Measurements from ENCODE around the gene BAIAP2. TPM values are rescaled to one million over a fixed set of nuclear protein-coding genes. Genes with fewer than 3 reads are reported as not detected.
A peak's percentile ranks its signal among the peaks of the same experiment; 100 is the strongest.

The BAIAP2 gene
- total RNA-seq, 1 experiment from 2014 or later: 57.7 TPM

- H3K4me3 ChIP-seq (ENCODE audit: low read depth, low read length): peak overlapping the region; percentile 74
- BruUV-seq (replicated peaks): no TSS peak
- CTCF ChIA-PET: interaction anchor here (0.8 kb wide), 1 partner anchor 10 kb away, joined by 3 read pairs; no protein-coding TSS in a partner anchor
- POLR2A ChIA-PET: interaction anchor here (2.2 kb wide), 1 partner anchor 10 kb away, joined by 8 read pairs; no protein-coding TSS in a partner anchor
- Mint-ChIP-seq H3K27ac (ENCODE audit: unreplicated experiment) (no peak overlapping the region), H3K36me3 (ENCODE audit: insufficient read depth, unreplicated experiment) (peaks cover 47% of the 10 kb centered on the region), H3K27me3 (ENCODE audit: insufficient read depth, unreplicated experiment) (no peaks in the 10 kb centered on the region), H3K4me3 (ENCODE audit: unreplicated experiment) (peak overlapping the region; percentile 79), H3K9me3 (ENCODE audit: unreplicated experiment) (no peaks in the 10 kb centered on the region), H3K4me1 (ENCODE audit: low read depth, unreplicated experiment) (peaks cover 40% of the 10 kb centered on the region)
- DNase-seq: no peak
- peaks cover 30% of the 10 kb centered on the region for H3K4me1 ChIP-seq
- TF ChIP-seq CTCF (IDR thresholded peaks at IDR 0.05; ENCODE audit: insufficient read depth in 1 of 2, low read depth in 1 of 2, low read length in 1 of 2, severe bottlenecking in 1 of 2, unreplicated experiment in 1 of 2): no peak
- H3K27me3 ChIP-seq (replicated peaks; ENCODE audit: control insufficient read depth, insufficient read depth, low read length): no peaks in the 10 kb centered on the region
- H3K9me3 ChIP-seq: no peaks in the 10 kb centered on the region
- intact Hi-C loops (cut with micrococcal nuclease; ENCODE audit: unreplicated experiment): no loop called here
- H3K36me3 ChIP-seq (ENCODE audit: control insufficient read depth, insufficient read depth, low read length): no peaks in the 10 kb centered on the region
Measured at GRCh38 chr17:81033535-81034167, 1.3 kb upstream of the BAIAP2 start.

- Mint-ChIP-seq H3K27me3 (ENCODE audit: insufficient read depth, unreplicated experiment) (no peaks in the 10 kb centered on the region), H3K27ac (ENCODE audit: unreplicated experiment) (no peak overlapping the region), H3K9me3 (ENCODE audit: unreplicated experiment) (no peaks in the 10 kb centered on the region), H3K4me3 (ENCODE audit: unreplicated experiment) (peak overlapping the region; percentile 79), H3K36me3 (ENCODE audit: insufficient read depth, unreplicated experiment) (peaks cover 47% of the 10 kb centered on the region), H3K4me1 (ENCODE audit: low read depth, unreplicated experiment) (peaks cover 43% of the 10 kb centered on the region)
- Histone ChIP-seq H3K4me3 (ENCODE audit: low read depth, low read length) (peak overlapping the region; percentile 74), H3K27me3 (replicated peaks; ENCODE audit: control insufficient read depth, insufficient read depth, low read length) (no peaks in the 10 kb centered on the region), H3K4me1 (peaks cover 36% of the 10 kb centered on the region), H3K9me3 (no peaks in the 10 kb centered on the region), H3K36me3 (ENCODE audit: control insufficient read depth, insufficient read depth, low read length) (no peaks in the 10 kb centered on the region)
- intact Hi-C loops (cut with micrococcal nuclease; ENCODE audit: unreplicated experiment): no loop called here
- no peak for DNase-seq
- BruUV-seq (replicated peaks): no TSS peak
- TF ChIP-seq CTCF (IDR thresholded peaks at IDR 0.05; ENCODE audit: insufficient read depth in 1 of 2, low read depth in 1 of 2, low read length in 1 of 2, severe bottlenecking in 1 of 2, unreplicated experiment in 1 of 2): no peak
- POLR2A ChIA-PET: interaction anchor here (2.2 kb wide), 1 partner anchor 9 kb away, joined by 8 read pairs; no protein-coding TSS in a partner anchor
- CTCF ChIA-PET: no interaction called here
Measured at GRCh38 chr17:81034168-81034777, 678 bp upstream of the BAIAP2 start.

DNA sequence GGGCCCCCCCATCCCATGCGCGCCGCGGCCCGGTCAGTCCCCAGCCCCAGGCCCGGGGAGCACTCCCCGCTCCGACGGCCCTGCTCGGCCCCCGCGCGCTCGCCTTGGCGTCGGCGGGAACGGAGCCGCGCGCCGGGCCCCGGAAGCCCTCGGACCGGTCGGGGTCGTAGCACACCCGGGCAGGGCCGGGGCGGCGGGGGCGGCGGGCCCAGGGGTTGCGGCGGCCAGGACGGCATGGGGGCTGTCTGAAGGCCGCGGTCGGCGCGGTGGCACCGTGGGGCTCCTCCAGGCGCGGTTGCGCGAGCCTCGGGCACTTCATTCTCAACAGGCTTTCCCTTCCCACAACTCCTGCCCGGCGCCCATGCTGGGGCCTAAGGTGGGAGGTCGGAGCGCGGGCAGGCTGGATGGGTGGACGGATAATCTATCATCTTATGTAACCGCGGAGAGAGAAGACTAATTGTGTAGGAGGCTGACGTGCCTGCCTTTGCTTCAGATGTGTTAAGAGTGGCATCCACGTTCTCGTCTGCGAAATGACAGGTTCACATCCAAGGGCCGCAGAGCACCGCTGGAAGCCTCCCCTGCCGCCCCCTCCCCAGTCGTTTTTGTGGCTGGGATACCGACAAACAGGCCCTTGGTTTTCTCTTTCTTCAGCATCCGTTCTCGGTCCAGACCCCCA lies 708 bp downstream of the BAIAP2 start:
- H3K4me3 Mint-ChIP-seq (ENCODE audit: unreplicated experiment): peak overlapping the region; percentile 79
- H3K27ac Mint-ChIP-seq (ENCODE audit: unreplicated experiment): peak overlapping the region; percentile 57
- ChIA-PET POLR2A (interaction anchor here (1.0 kb wide), 1 partner anchor 8 kb away, joined by 11 read pairs; no protein-coding TSS in a partner anchor), CTCF (interaction anchor here (0.6 kb wide), 1 partner anchor 10 kb away, joined by 3 read pairs; no protein-coding TSS in a partner anchor)
- H3K4me3 ChIP-seq (ENCODE audit: low read depth, low read length): peak overlapping the region; percentile 82
- DNase-seq: peak in 1 of 2 experiments; percentile 47
- no peak for TF ChIP-seq CTCF (IDR thresholded peaks at IDR 0.05; ENCODE audit: insufficient read depth in 1 of 2, low read depth in 1 of 2, low read length in 1 of 2, severe bottlenecking in 1 of 2, unreplicated experiment in 1 of 2)
- no peaks in the 10 kb centered on the region for H3K9me3 Mint-ChIP-seq (ENCODE audit: unreplicated experiment)
- intact Hi-C loops (cut with micrococcal nuclease; ENCODE audit: unreplicated experiment): loop anchor here (5.0 kb wide), 1 partner anchor 187 kb away; the partner anchor contains the start of gene CEP131
- peaks cover 50% of the 10 kb centered on the region for H3K4me1 ChIP-seq
- BruUV-seq (replicated peaks): no TSS peak
- H3K36me3 ChIP-seq (ENCODE audit: control insufficient read depth, insufficient read depth, low read length): no peaks in the 10 kb centered on the region
- H3K9me3 ChIP-seq: no peaks in the 10 kb centered on the region
- peaks cover 53% of the 10 kb centered on the region for H3K4me1 Mint-ChIP-seq (ENCODE audit: low read depth, unreplicated experiment)
- H3K27me3 Mint-ChIP-seq (ENCODE audit: insufficient read depth, unreplicated experiment): no peaks in the 10 kb centered on the region
- no peaks in the 10 kb centered on the region for H3K27me3 ChIP-seq (replicated peaks; ENCODE audit: control insufficient read depth, insufficient read depth, low read length)
- peaks cover 49% of the 10 kb centered on the region for H3K36me3 Mint-ChIP-seq (ENCODE audit: insufficient read depth, unreplicated experiment)

Data from Caco-2 (cell line).